ENCODE data around the gene GCLM. TPM values are rescaled to one million over a fixed set of nuclear protein-coding genes. Genes with fewer than 3 reads are reported as not detected.
"Not testable (repeated sequence)": the region's sequence is repeated elsewhere in the genome, so short reads cannot be mapped to it uniquely, and the experiment has no call there.

The GCLM gene
- polyA plus RNA-seq, 4 donors = 11.6 to 17.1 (median 14.5) TPM

DNA sequence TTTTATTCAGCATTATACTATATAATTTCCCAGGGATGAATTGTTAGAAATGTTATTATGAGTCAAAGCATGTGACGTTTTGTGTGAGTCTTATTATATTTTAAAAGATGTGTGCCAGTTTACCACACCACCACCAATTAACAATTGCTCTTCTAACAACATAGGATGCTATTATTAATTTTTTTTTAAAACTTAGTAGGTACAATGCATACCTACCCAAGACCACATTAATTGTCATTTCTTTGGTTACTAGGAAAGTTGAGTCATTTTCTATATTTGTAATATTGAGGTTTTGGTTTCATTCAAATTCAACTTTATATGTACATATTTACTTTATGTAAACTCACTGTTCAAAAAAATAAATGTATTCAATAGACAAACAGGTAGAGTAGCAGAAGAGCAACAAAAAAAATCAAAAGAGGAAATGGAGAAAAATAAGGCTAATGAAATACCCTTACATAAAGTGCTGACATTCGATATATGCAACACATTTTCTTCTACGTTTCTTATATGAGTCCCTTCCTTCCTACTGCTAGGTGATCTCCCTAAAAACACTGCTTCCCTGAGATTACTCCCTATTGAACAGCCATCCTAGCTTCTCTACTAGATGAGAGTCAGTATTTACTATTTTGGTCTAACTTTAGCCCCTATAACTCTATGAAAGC, 9.6 kb downstream of the GCLM start:
- DNase-seq (ENCODE audit: low read depth in 4 of 4, low spot score in 3 of 4) = no peak

DNA sequence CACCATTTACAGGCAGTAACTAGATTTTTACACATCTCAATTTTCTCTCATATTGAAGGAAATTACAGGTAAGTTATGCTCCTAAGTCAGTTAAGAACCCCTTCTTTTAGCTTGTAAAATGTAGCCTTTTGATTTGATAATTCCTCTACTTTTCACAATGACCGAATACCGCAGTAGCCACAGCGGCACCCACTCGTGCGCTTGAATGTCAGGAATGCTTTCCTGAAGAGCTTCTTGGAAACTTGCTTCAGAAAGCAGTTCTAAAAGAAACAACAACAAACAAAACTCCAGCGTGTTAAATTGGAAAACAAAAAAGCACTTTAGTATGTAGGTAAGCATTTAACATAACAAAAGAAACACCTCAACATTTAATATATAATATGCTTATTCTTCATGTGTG, 20.3 kb downstream of the GCLM start:
- DNase-seq (ENCODE audit: low read depth in 4 of 4, low spot score in 3 of 4) = no peak

DNA sequence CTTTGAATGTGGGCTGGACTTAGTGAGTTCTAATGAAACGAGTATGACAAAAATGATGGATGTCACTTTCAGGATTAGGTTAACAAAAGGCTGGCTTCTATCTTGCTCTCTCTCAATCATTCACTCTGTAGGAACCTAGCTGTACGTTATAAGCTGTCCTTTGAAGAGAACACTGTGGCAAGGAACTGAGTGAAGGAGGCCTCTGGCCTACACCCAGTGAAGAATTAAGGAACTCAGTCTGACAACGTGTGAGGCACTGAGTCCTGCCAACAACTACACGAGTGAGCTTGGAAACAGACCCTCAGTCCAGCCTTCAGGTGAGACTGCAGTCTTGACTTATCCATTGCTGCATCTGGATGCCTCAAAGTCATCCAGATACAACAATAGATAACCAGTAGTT, 27.0 kb downstream of the GCLM start:
- no peak for DNase-seq (ENCODE audit: low read depth in 4 of 4, low spot score in 3 of 4)

DNA sequence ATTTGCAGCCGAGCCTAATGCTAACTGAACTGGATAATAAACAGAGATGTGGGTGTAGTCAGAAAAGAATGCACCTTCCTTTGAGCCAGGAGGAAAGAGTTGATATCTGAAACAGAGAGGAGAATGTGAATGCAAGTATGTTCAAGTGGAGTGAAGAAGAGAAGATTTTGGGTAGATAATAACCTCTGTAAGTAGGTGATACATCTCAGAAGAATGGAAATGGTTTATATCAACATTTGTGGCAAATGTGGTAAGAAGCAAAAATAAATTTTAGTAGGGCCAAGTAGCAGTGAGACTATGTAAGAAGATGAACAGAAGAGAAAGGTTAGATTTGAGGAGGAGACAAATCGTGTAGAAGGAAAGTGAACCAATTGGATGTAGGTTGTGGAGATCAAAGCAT, 28.5 kb downstream of the GCLM start:
- no peak for DNase-seq (ENCODE audit: low read depth in 4 of 4, low spot score in 3 of 4)

DNA sequence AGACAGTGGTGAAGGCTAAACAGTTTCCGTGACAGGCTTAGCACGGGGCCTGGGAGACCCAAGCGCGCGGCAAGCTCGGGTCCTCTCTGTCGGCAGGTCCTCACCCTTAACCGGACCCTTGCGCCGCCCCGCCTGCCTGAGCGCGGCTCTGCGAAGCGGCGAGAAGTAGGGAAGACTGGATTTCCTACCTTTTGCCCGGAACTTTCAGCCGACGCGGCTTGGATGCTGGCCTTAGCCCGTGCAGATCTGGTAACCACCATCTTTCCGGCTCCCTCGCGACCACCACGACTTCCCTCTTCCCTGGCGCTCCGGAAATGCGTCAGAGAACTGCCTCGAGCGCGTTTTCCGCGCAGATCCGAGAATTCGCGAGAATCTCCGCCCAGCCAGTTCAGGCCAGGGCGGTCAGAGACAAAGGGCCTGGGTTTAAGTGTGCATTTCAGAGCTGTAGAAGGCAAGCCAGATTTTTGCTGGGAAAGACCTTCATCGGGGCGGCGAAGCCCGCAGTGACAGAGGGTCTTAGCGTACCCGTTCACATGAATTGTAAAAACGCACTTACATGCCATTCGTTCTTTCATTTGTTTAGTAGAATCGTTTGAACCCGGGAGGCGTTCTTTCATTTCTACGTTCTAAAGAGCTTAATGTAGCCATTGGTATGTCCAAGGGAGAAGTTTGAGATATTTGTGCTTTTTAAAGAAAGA, 30.2 kb downstream of the GCLM start, which contains the start of gene DNTTIP2:
Gene DNTTIP2, minus strand, starts transcription at position 318 of the 698 bp plus-strand sequence. Its CDS starts 58 bp downstream, at position 260.
- peak; percentile 93 to 97 (median 94) for DNase-seq (ENCODE audit: low read depth in 4 of 4, low spot score in 3 of 4)

DNA sequence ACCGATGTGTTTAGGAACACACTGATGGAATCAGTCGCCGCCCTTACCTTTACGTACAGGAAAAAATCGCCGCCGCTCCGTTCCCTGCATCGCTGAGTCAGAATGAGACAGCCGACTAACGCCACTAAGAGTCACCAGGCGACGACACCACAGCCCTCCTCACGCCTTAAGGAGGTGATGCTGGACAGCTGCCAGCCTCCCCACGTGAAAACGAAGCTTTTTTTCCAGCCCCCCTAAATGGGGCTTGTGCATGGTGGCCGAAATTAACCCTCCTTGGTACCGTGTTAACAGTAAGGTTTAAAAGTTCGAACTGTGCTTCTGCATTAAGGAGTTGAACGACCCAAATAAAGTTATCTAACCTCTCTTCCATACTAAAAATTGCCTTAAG, 30.7 kb downstream of the GCLM start:
- peak in 1 of 4 donors; percentile 5 for DNase-seq (ENCODE audit: low read depth in 4 of 4, low spot score in 3 of 4)

DNA sequence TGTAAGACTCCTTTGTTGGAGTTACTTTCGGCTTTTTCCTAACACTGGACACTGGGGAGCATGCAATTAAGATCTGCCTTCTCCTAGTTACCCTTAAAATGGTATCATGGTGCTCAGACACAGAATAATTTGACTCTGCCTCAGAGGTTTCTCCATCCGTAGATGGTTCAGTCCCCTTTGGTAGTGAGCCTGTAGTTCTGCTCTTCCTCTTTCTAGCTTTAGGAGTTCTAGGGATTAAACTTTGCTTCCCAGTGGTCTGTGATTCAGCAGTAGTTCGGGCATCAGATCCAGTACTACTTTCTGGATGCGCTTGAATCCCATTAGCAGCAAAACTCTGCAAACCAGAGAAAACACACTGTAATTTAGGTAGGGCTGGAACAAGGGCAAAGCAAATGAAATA, 31.7 kb downstream of the GCLM start:
- no peak for DNase-seq (ENCODE audit: low read depth in 4 of 4, low spot score in 3 of 4)

DNA sequence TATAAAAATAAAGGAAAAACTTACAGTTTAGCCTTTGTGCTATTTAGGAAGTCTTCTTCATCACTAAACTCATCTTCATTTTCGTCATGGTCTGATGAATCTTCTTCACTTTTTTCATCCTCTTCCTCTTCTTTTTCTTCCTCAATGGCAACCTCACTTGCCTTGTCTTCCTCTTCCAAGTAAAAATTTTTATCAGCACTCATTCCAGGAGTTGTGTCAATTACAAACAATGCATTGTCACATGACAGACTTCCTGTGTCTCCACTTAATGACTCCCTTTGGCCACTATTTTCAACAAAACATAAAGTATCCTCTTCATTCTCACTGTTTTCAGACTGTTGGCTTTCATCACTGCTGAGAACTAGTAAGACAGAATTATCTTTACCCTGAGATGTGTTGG, 33.0 kb downstream of the GCLM start:
- DNase-seq (ENCODE audit: low read depth in 4 of 4, low spot score in 3 of 4) = no peak

DNA sequence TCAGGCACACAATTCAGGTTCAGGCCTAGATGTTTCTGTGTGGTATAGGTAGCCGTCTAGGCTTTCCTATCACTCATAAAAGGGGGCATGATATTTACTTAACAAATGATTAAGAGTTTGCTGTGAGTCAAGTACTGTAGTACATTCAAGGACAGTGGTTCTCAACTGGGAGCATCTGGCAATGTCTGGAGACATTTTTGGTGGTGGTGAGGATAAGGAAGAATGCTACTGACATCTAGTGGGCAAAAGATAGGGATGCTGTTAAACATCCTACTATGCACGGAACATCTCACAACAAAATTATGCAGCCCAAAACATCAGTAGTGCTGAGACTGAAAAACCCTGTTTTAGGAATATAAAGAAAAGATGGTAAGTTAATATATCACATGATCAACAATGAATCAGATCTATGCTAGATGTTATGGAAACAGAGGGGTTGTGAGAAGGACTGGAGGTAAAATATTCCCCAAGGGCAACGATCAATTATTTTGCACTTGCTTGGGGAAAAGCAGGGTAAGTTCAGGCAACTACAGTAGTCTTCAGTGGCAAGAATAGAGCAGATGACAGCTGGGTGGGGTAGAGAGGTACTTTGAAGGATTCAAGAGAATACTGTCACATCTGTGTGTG, 35.1 kb downstream of the GCLM start:
- DNase-seq (ENCODE audit: low read depth in 4 of 4, low spot score in 3 of 4) = peak in 1 of 4 donors; percentile 14

DNA sequence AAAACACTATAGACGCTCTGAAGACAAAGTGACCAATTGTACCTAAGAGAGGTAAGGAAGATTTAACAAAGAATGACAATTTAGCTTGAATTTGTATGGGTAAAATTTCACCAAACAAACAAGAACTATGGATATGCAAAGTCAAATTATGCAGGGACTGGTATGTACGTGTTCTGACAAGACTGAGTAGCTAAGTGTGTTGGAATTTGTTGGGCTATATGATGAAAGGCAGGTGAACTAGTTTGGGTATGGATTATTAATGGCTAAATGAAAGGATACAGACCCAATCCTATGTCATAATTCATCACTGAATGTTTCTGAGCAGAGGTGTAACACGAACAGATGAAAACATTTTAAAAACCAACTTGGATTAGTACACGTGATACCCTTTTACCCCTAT, 37.9 kb downstream of the GCLM start:
- DNase-seq (ENCODE audit: low read depth in 4 of 4, low spot score in 3 of 4) = no peak

DNA sequence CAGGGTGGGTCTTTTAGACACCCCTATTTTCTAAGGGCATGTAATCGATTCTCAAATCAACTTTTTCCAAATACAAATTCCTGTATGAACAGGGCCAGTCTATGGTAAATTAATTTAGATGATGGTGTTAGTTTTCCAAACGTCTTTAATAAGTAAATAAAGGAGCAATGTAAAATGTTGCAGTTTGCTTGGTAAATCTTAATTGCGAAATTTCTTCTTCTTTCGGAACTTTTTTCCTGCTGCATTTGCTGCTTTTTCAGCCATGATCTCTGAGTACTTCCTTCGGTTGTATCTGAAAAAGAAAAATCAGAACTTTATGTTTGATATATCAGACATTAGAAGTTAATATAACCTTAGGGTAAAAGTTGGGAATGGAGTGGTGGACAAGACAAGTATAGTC, 39.6 kb downstream of the GCLM start:
- no peak for DNase-seq (ENCODE audit: low read depth in 4 of 4, low spot score in 3 of 4)

DNA sequence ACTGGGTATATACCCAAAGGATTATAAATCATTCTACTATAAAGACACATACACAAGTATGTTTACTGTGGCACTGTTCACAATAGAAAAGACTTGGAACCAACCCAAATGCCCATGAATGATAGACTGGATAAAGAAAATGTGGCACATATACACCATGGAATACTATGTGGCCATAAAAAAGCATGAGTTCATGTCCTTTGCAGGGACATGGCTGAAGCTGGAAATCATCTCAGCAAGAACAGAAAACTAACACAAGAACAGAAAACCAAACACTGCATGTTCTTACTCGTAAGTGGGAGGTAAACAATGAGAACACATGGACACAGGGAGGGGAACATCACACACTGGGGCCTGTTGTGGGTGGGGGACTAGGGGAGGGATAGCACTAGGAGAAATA, 40.7 kb downstream of the GCLM start:
- DNase-seq (ENCODE audit: low read depth in 4 of 4, low spot score in 3 of 4) = not testable (repeated sequence)

DNA sequence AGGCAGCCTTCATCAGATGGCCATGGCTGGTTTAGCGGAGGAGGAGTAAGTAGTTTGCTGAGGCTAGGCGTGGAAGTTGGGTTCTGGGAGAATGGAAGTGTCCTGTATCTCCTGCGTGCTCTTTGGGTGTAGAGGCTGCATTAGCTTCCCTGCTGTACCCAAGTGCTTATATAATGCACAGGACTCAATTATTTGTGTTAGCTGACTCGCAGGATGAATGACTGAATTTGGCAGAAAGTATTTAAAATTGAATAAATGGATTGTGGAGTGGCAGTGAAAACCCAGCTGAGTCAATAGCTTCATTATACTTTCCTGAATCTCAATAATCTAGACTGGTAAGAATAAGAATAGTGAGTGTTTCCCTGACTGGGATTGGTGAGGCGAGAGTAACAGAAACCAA, 44.0 kb downstream of the GCLM start:
- no peak for DNase-seq (ENCODE audit: low read depth in 4 of 4, low spot score in 3 of 4)

DNA sequence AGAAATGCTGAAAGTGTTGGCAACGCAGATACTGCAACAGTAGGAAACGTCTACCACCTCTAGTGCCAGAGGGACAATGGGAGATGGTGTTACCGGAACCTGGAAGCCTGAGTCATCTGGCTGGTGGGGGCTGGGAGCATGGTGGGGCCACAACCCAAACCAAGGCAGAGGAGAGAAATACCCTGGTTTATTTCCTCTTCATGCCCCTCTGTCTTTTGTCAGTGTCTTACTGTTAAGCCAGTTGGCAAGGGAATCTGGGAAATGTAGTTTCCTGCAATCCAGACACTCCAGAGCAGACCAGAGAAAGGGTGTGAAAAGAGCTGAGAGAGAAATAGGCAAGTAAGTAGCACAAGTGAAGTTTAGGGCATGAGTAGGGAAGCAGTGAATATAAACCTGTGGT, 45.1 kb downstream of the GCLM start:
- no peak for DNase-seq (ENCODE audit: low read depth in 4 of 4, low spot score in 3 of 4)

DNA sequence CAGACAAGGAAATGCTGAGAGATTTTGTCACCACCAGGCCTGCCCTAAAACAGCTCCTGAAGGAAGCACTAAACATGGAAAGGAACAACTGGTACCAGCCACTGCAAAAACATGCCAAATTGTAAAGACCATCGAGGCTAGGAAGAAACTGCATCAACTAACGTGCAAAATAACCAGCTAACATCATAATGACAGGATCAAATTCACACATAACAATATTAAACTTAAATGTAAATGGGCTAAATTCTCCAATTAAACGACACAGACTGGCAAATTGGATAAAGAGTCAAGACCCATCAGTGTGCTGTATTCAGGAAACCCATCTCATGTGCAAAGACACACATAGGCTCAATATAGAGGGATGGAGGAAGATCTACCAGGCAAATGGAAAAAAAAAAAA, 51.6 kb downstream of the GCLM start:
- DNase-seq (ENCODE audit: low read depth in 4 of 4, low spot score in 3 of 4) = not testable (repeated sequence)

DNA sequence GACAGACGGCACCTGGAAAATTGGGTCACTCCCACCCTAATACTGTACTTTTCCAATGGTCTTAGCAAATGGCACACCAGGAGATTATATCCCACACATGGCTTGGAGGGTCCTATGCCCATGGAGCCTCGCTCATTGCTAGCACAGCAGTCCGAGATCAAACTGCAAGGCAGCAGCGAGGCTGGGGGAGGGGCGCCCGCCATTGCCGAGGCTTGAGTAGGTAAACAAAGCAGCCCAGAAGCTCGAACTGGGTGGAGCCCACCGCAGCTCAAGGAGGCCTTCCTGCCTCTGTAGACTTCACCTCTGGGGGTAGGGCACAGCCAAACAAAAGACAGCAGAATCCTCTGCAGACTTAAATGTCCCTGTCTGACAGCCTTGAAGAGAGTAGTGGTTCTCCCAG, 53.2 kb downstream of the GCLM start:
- DNase-seq (ENCODE audit: low read depth in 4 of 4, low spot score in 3 of 4) = not testable (repeated sequence)

DNA sequence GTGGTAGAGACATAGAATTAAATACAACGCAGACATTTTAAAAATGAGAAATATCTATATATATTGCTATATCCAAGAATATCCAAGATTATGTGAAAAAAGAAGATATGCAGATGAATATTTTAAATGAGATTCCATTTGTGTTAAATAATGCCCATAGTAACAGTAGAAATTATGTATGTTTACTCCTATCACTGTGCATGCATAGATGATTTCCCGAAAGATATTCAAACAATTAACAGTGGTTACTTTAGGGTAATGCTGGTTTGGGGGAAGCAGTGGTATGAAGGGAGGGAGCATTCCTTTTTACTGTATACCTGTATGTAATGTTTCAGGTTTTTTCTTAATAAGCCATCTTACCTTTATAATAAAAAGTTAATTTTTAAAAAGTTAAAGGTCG, 55.3 kb downstream of the GCLM start:
- DNase-seq (ENCODE audit: low read depth in 4 of 4, low spot score in 3 of 4) = no peak

DNA sequence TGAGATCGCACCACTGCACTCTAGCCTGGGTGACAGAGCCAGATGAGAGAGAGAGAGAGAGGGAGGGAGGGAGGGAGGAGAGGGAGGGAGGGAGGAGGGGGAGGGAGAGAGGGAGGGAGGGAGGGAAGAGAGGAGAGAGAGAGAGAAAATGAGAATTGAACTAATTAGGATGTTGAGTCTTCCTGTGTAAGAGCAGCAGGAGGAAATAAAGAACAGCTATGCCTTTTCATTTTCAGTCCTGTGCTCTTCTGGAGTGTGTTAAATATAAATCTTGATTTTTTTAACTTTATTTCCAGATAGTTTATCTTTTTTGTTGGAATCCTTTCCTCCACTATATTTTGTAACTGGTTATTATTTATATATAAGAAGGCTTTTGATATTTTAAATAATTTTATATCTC, 57.4 kb downstream of the GCLM start:
- DNase-seq (ENCODE audit: low read depth in 4 of 4, low spot score in 3 of 4) = no peak

DNA sequence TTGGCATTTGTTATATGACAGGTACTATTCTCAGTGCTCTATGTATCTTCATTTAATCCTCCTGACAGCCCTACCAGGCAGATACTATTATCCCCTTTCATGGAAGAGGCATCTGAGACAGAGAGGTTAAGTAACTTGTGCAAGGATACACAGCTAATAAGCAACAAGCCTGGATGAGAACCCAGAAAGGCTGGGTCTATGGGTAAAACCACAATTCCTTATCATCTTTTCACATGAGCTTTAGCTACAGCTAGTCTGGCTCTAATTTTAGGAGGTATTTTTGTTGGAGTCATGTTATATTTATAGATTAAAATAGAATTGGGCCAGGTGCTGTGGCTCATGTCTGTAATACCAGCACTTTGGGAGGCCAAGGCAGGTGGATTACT, 57.9 kb downstream of the GCLM start:
- DNase-seq (ENCODE audit: low read depth in 4 of 4, low spot score in 3 of 4) = no peak

DNA sequence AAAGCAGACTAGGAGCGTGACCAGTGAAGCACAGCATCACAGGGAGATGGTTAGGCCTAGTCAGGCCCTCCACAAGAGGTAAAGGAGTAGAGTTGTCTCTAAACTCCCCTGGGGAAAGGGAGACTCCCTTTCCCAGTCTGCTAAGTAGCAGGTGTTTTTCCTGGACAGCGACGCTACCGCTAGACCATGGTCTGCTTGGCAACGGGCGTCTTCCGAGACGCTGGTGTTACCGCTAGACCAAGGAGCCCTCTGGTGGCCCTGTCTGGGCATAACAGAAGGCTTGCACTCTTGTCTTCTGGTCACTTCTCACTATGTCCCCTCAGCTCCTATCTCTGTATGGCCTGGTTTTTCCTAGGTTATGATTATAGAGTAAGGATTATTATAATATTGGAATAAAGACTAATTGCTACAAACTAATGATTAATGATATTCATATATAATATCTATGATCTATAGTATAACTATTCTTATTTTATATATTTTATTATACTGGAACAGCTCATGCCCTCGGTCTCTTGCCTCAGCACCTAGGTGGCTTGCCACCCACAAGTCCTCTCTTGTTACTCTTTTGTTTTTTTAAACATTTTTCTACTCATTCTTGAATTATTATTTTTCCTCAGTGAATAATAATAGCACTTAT, 58.4 kb downstream of the GCLM start:
- DNase-seq (ENCODE audit: low read depth in 4 of 4, low spot score in 3 of 4) = not testable (repeated sequence)

DNA sequence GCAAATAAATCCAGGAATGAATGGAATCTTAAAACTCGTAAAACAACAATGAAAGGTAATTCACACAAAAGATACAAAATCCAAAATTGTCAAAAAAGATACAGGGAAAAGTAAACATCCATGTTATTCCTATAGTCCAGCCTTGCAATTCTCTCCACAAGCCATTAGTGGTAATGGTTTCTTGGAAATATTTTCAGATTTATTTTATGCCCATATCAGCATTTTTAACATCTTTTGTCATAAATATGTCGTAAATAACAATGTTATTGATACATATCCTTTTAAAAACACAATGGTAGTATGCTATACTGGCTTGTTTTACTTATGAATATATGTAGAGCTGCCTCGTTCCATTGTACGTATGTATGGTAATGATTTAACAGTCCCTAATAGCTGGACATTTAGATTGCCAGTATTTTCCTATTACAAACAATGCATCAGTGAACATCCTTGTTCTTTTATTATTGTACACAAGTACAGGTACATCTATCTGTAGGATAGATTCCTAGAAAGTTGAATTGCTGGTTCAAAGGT, 60.8 kb downstream of the GCLM start:
- no peak for DNase-seq (ENCODE audit: low read depth in 4 of 4, low spot score in 3 of 4)
